Measurements from ENCODE around the gene TACC2.

- TF ChIP-seq, protein P1, sequence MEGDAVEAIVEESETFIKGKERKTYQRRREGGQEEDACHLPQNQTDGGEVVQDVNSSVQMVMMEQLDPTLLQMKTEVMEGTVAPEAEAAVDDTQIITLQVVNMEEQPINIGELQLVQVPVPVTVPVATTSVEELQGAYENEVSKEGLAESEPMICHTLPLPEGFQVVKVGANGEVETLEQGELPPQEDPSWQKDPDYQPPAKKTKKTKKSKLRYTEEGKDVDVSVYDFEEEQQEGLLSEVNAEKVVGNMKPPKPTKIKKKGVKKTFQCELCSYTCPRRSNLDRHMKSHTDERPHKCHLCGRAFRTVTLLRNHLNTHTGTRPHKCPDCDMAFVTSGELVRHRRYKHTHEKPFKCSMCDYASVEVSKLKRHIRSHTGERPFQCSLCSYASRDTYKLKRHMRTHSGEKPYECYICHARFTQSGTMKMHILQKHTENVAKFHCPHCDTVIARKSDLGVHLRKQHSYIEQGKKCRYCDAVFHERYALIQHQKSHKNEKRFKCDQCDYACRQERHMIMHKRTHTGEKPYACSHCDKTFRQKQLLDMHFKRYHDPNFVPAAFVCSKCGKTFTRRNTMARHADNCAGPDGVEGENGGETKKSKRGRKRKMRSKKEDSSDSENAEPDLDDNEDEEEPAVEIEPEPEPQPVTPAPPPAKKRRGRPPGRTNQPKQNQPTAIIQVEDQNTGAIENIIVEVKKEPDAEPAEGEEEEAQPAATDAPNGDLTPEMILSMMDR (conservative IDR thresholded peaks at IDR 0.05) = no peak
- no peak for TF ChIP-seq EZH2 (IDR thresholded peaks at IDR 0.05; ENCODE audit: low read depth)
Measured at GRCh38 chr10:122010405-122011050, 21.6 kb downstream of the TACC2 start.
